Endothelial cell of umbilical vein (primary cell): ENCODE measurements around the gene SEMA4A. TPM values are rescaled to one million over a fixed set of nuclear protein-coding genes. Genes with fewer than 3 reads are reported as not detected.

ENCODE experiments used
- BruUV-seq: library from RNA; stranded (reverse); fragments of 400-500 nt; replicated peaks from 2 replicates; lab custom pipeline; 2021; lab: Mats Ljungman, UMichigan
- CTCF ChIA-PET: fragments of 300-600, 350-600 bp; sonication (Branson Sonifier 250); formaldehyde crosslinking; loops from one replicate; lab custom pipeline; 2021; ENCODE audit warnings: antibody characterized with exemption, inconsistent platforms; lab: Charles Lee
- POLR2A ChIA-PET: fragments of 300-600, 350-600 bp; sonication (Branson Sonifier 250); formaldehyde crosslinking; loops from one replicate; lab custom pipeline; 2021; ENCODE audit warnings: antibody characterized with exemption, inconsistent platforms; lab: Charles Lee
- DNase-seq: peaks from one replicate; pipeline ENCODE4 v3.0.0-alpha.2; 2011; ENCODE audit warnings: low read depth, low spot score
- FAIRE-seq: peaks from 2 replicates; lab custom pipeline; 2011; peaks lifted over from hg19 to GRCh38; lab: Jason Lieb, UNC
- H2AFZ ChIP-seq: 2 replicates; pipeline ENCODE4 v1.6.0; 2012; ENCODE audit warnings: low read depth, low read length, control low read depth, inconsistent platforms
- H3K27ac ChIP-seq: 2 replicates; pipeline ENCODE4 v1.5.1; 2011; ENCODE audit warnings: low read depth, mild to moderate bottlenecking, control low read depth, low read length, moderate library complexity; ENCODE audit not compliant: insufficient read depth
- H3K27me3 ChIP-seq, 2 experiments: 2 replicates each; pipeline versions ENCODE4 v1.6.0 to v1.6.1; 2011; ENCODE audit warnings: low read length in 2 of 2, mixed read lengths in 1 of 2; ENCODE audit not compliant: control insufficient read depth in 2 of 2, insufficient read depth in 2 of 2
- H3K36me3 ChIP-seq, 2 experiments: 2 replicates in 1 of 2; 3 replicates in 1 of 2; pipeline ENCODE4 v1.5.1; 2011; ENCODE audit warnings: low read length in 2 of 2, mild to moderate bottlenecking in 1 of 2, moderate library complexity in 1 of 2; ENCODE audit not compliant: control insufficient read depth in 2 of 2, insufficient read depth in 2 of 2; ENCODE audit errors: extremely low read depth in 1 of 2
- H3K4me1 ChIP-seq: 3 replicates; pipeline ENCODE4 v1.5.1; 2011; ENCODE audit warnings: mild to moderate bottlenecking, low read length; ENCODE audit not compliant: control insufficient read depth, insufficient read depth; ENCODE audit errors: extremely low read depth
- H3K4me2 ChIP-seq: 2 replicates; pipeline ENCODE4 v1.6.1; 2011; ENCODE audit warnings: low read length, control low read depth, mixed read lengths; ENCODE audit not compliant: insufficient read depth
- H3K4me3 ChIP-seq, 3 experiments: fragments of 200-600 bp in 1 of 3; sonication (generic), shearing (Covaris generic) in 1 of 3; replicated peaks in 1 of 3; 2 replicates each; pipeline ENCODE4 v1.5.1; 2011 to 2016; ENCODE audit warnings: control low read depth in 3 of 3, low read length in 3 of 3, mild to moderate bottlenecking in 2 of 3, inconsistent platforms in 1 of 3, low read depth in 1 of 3, moderate library complexity in 1 of 3; ENCODE audit not compliant: insufficient read depth in 1 of 3
- H3K79me2 ChIP-seq: 2 replicates; pipeline ENCODE4 v1.6.0; 2012; ENCODE audit warnings: low read length, inconsistent platforms; ENCODE audit not compliant: control insufficient read depth, insufficient read depth
- H3K9ac ChIP-seq: replicated peaks from 2 replicates; pipeline ENCODE3; 2011; ENCODE audit warnings: low read length, control low read depth; ENCODE audit not compliant: insufficient read depth; ENCODE audit errors: extremely low read depth
- H3K9me1 ChIP-seq: replicated peaks from 3 replicates; pipeline ENCODE4 v1.6.0; 2011; ENCODE audit warnings: mild to moderate bottlenecking, low read length; ENCODE audit not compliant: control insufficient read depth, insufficient read depth; ENCODE audit errors: extremely low read depth
- H3K9me3 ChIP-seq: replicated peaks from 2 replicates; pipeline ENCODE4 v1.5.1; 2012; ENCODE audit warnings: low read length, inconsistent platforms; ENCODE audit not compliant: control insufficient read depth, insufficient read depth
- H4K20me1 ChIP-seq: replicated peaks from 2 replicates; pipeline ENCODE3; 2011; ENCODE audit warnings: mild to moderate bottlenecking, low read length; ENCODE audit not compliant: control insufficient read depth, insufficient read depth; ENCODE audit errors: extremely low read depth
- EZH2 ChIP-seq: IDR thresholded peaks from 2 replicates; pipeline ENCODE4 v1.6.1; 2012; ENCODE audit warnings: borderline replicate concordance, low read depth, mild to moderate bottlenecking, moderate library complexity, low read length, inconsistent platforms; ENCODE audit not compliant: severe bottlenecking
- FOS ChIP-seq: IDR thresholded peaks from 2 replicates; pipeline ENCODE4 v1.6.1; 2011; ENCODE audit warnings: mild to moderate bottlenecking, low read length, moderate library complexity, borderline replicate concordance; ENCODE audit not compliant: insufficient read depth
- GATA2 ChIP-seq: IDR thresholded peaks from 2 replicates; pipeline ENCODE4 v1.7.0; 2011; ENCODE audit warnings: low read depth, mild to moderate bottlenecking, moderate library complexity, mixed read lengths, low read length; ENCODE audit not compliant: insufficient read length, insufficient read depth
- JUN ChIP-seq: IDR thresholded peaks from 2 replicates; pipeline ENCODE4 v1.6.1; 2011; ENCODE audit warnings: borderline replicate concordance, low read depth; ENCODE audit not compliant: insufficient read length, insufficient read depth
- MYC ChIP-seq: IDR thresholded peaks from one replicate; pipeline ENCODE4 v1.6.1; 2011; ENCODE audit warnings: mild to moderate bottlenecking, low read depth, low read length
- POLR2A ChIP-seq: IDR thresholded peaks from 2 replicates; pipeline ENCODE4 v1.6.1; 2012; ENCODE audit warnings: low read depth, mild to moderate bottlenecking, control low read depth, low read length
- POLR2AphosphoS5 ChIP-seq: IDR thresholded peaks from 2 replicates; pipeline ENCODE4 v1.6.1; 2012; ENCODE audit warnings: low read depth, mild to moderate bottlenecking, control low read depth, low read length, moderate library complexity; ENCODE audit not compliant: insufficient read depth
- dilution Hi-C: fragments of 300-500 bp; cut with MboI; formaldehyde crosslinking; loops from one replicate; pipeline ENCODE4 v1.15.0; 2019; ENCODE audit warnings: low sequenced_read_pairs; ENCODE audit not compliant: extremely low pct_ligation_motif_present
- intact Hi-C: fragments of 100-400 bp; cut with micrococcal nuclease; formaldehyde crosslinking; loops from one replicate; pipeline ENCODE4 v1.10.0; 2022
- polyA plus RNA-seq, 4 experiments: library from polyadenylated mRNA; depleted of rRNA in 3 of 4; stranded (reverse) in 3 of 4; unstranded in 1 of 4; fragments of >200 nt; gene quantifications; 2 replicates each; pipeline versions ENCODE4 v1.2.1 to v1.2.3, GENCODE V29; 2011 to 2012; ENCODE audit warnings: missing spikeins in 1 of 4
- total RNA-seq: library from RNA; stranded (reverse); gene quantifications from 2 replicates; pipeline ENCODE4 v1.2.3, GENCODE V29; 2021
- TF ChIP-seq, protein P1 (sequence below), 2 donors: IDR thresholded peaks; 1 replicate in 1 of 2; 2 replicates in 1 of 2; pipeline ENCODE4 v1.5.1; 2011; ENCODE audit warnings: low read length in 2 of 2, mild to moderate bottlenecking in 2 of 2, moderate library complexity in 2 of 2, control low read depth in 1 of 2, inconsistent platforms in 1 of 2, low read depth in 1 of 2; ENCODE audit not compliant: insufficient read depth in 1 of 2; ENCODE audit errors: extremely low read depth in 1 of 2
- TF ChIP-seq, protein P2 (sequence below): IDR thresholded peaks from 2 replicates; pipeline ENCODE4 v1.6.1; 2011; ENCODE audit not compliant: insufficient read depth, insufficient read length

Gene SEMA4A
- total and polyA plus RNA-seq, 2 donors (not counting 3 experiments of a cell fraction or from before 2014, with no cell fraction given): 1.5 to 1.6 TPM

DNA sequence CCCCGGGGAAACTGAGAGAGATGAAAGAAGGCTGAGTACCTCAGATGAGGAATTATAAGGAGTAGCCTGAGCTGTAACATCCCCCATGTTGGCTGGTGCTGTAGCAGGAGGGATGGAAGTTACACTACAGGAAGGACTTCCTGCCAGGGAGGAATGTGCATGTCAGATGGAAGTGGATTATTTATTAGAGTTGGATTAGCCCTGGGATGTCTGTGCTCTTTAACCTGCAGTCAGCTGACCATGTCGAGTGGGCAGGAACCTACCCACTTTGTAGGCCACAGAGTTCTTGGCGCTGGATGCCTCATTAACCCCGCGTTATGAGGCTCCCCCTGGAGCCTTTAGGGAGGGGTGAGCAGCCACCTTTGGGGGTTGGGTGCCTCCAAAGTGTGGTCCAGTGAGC, 757 bp upstream of the SEMA4A start:
- Histone ChIP-seq H2AFZ (no peak overlapping the region), H3K9ac (no peak overlapping the region), H3K27ac (no peak overlapping the region), H4K20me1 (no peaks in the 10 kb centered on the region), H3K4me3 (no peak overlapping the region), H3K4me1 (peaks cover 10% of the 10 kb centered on the region), H3K9me1 (no peaks in the 10 kb centered on the region), H3K4me2 (no peak overlapping the region), H3K27me3 (no peaks in the 10 kb centered on the region), H3K36me3 (no peaks in the 10 kb centered on the region), H3K9me3 (no peaks in the 10 kb centered on the region), H3K79me2 (no peaks in the 10 kb centered on the region)
- POLR2A ChIA-PET: no interaction called here
- dilution Hi-C loops: no loop called here
- intact Hi-C loops: no loop called here
- FAIRE-seq (no peak), DNase-seq (no peak)
- no TSS peak for BruUV-seq
- CTCF ChIA-PET: interaction anchor here (14.2 kb wide), 1 partner anchor 74 kb away, joined by 489 read pairs; no protein-coding TSS in a partner anchor
- TF ChIP-seq FOS (no peak), POLR2AphosphoS5 (no peak), JUN (no peak), GATA2 (no peak), MYC (no peak), EZH2 (no peak), POLR2A (no peak)
- TF ChIP-seq, protein P1, sequence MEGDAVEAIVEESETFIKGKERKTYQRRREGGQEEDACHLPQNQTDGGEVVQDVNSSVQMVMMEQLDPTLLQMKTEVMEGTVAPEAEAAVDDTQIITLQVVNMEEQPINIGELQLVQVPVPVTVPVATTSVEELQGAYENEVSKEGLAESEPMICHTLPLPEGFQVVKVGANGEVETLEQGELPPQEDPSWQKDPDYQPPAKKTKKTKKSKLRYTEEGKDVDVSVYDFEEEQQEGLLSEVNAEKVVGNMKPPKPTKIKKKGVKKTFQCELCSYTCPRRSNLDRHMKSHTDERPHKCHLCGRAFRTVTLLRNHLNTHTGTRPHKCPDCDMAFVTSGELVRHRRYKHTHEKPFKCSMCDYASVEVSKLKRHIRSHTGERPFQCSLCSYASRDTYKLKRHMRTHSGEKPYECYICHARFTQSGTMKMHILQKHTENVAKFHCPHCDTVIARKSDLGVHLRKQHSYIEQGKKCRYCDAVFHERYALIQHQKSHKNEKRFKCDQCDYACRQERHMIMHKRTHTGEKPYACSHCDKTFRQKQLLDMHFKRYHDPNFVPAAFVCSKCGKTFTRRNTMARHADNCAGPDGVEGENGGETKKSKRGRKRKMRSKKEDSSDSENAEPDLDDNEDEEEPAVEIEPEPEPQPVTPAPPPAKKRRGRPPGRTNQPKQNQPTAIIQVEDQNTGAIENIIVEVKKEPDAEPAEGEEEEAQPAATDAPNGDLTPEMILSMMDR (IDR thresholded peaks at IDR 0.05; ENCODE audit: extremely low read depth in 1 of 2, insufficient read depth in 1 of 2, low read depth in 1 of 2, low read length in 2 of 2): no peak
- TF ChIP-seq, protein P2, sequence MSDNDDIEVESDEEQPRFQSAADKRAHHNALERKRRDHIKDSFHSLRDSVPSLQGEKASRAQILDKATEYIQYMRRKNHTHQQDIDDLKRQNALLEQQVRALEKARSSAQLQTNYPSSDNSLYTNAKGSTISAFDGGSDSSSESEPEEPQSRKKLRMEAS: no peak
